ENCODE results near the gene PITX3.

Gene PITX3

GRCh38 chr10:102236006-102236405 lies 5.3 kb downstream of the PITX3 start:
- TF ChIP-seq, protein P1, sequence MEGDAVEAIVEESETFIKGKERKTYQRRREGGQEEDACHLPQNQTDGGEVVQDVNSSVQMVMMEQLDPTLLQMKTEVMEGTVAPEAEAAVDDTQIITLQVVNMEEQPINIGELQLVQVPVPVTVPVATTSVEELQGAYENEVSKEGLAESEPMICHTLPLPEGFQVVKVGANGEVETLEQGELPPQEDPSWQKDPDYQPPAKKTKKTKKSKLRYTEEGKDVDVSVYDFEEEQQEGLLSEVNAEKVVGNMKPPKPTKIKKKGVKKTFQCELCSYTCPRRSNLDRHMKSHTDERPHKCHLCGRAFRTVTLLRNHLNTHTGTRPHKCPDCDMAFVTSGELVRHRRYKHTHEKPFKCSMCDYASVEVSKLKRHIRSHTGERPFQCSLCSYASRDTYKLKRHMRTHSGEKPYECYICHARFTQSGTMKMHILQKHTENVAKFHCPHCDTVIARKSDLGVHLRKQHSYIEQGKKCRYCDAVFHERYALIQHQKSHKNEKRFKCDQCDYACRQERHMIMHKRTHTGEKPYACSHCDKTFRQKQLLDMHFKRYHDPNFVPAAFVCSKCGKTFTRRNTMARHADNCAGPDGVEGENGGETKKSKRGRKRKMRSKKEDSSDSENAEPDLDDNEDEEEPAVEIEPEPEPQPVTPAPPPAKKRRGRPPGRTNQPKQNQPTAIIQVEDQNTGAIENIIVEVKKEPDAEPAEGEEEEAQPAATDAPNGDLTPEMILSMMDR (conservative IDR thresholded peaks at IDR 0.05; ENCODE audit: low read depth, low read length) = no peak
- no peak for DNase-seq (ENCODE audit: low read depth)
- no peak overlapping the region for H3K4me3 ChIP-seq (ENCODE audit: low read length)

- no peak overlapping the region for H3K4me3 ChIP-seq (ENCODE audit: low read length)
- TF ChIP-seq, protein P1 (conservative IDR thresholded peaks at IDR 0.05; ENCODE audit: low read depth, low read length) = no peak
- no peak for DNase-seq (ENCODE audit: low read depth)
Observed at GRCh38 chr10:102235598-102235920, 5.8 kb downstream of the PITX3 start.

GRCh38 chr10:102234888-102235597 lies 6.3 kb downstream of the PITX3 start:
- H3K4me3 ChIP-seq (ENCODE audit: low read length) = no peak overlapping the region
- TF ChIP-seq, protein P1 (conservative IDR thresholded peaks at IDR 0.05; ENCODE audit: low read depth, low read length) = no peak
- DNase-seq (ENCODE audit: low read depth) = no peak

DNA sequence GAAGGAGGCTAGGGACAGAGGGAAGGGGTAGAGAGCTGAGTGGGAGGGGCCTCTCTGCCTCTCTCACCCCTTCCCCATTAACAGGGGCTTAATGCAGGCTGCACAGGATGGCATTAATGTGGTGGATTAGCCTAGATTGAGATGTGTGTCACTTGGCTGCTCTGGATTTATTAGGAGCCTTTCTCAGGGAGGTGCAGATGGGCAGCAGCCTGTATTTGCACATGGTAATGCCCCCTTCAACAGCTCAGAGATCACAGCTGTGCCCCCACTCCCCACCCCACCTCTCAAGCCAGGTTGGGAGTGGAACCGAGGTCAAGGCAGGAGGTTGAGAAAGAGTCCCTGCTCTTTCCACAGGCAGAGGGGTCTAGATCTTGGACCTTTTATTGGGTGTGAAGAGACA lies 7.3 kb downstream of the PITX3 start:
- H3K4me3 ChIP-seq (ENCODE audit: low read length) = no peak overlapping the region
- no peak for DNase-seq (ENCODE audit: low read depth)
- TF ChIP-seq, protein P1 (conservative IDR thresholded peaks at IDR 0.05; ENCODE audit: low read depth, low read length) = no peak

DNA sequence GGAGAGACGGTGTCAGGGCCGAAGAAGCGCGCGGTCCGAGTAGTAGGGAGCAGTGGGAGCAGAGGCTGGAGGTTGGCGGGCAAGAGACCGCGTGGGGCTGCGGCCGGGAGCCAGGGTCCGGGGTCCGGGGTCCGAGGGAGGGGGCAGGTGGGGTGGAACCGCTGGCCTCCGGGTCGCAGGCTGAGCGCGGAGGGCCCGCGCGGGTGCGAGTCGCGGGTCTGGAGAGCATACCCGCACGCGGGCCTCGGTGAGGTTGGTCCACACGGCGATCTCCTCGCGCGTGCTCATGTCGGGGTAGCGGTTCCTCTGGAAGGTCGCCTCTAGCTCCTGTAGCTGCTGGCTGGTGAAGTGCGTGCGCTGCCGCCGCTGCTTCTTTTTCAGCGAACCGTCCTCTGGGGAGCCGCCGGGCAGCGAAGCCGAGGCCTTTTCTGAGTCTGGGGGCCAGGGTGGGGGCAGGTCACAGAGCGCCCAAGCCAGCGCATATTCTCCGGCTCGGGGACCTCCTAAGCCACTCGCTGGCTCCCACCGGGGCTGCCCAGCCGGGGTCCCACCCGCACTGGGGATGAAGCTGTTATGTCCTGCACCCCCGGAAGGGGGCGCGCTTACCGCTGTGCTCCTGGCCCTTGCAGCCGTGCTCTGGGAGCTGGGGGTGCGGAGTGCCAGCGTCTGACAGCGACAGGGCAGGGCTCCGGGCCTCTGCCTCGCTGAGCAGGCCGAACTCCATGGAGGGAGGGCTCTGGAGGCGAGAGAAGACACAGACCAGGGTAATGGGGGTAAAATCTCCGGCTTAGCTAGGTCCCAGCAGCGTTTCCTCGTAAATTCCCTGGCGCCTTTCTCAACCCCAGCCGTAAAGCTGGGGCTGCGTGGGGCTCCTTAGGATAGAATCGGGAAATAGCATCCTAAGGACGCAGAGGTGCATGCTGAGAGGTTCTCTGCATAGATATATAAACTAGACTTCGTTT lies 9.7 kb downstream of the PITX3 start:
- no peak for DNase-seq (ENCODE audit: low read depth)
- TF ChIP-seq, protein P1 (conservative IDR thresholded peaks at IDR 0.05; ENCODE audit: low read depth, low read length) = peak; percentile 86
- H3K4me3 ChIP-seq (ENCODE audit: low read length) = peak overlapping the region; percentile 51

DNA sequence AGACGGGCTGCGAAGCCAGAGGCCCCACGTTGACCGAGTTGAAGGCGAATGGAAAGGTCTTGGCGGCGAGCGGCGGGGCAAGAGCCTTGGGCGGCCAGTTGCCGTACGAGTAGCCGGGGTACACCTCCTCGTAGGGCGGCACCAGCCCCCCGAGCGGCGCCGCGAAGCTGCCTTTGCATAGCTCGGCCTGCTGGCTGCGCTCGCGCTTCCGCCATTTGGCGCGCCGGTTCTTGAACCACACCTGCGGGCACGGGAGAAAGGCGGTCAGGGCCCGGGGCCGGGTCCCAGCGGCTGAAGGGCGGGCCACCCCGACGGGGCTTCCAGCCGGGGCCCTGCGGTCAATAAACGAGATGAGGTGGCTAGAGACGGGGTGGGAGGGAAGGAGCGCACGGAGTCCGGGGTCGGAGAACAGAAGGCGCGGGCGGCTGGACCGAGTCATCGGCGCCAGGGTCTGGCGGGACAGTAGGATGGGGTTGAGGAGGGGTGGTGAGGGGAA lies 10.4 kb downstream of the PITX3 start:
- no peak for DNase-seq (ENCODE audit: low read depth)
- H3K4me3 ChIP-seq (ENCODE audit: low read length) = peak overlapping the region; percentile 51
- TF ChIP-seq, protein P1 (conservative IDR thresholded peaks at IDR 0.05; ENCODE audit: low read depth, low read length) = peak; percentile 50

Measured in retinal pigment epithelial cell (primary cell).